ENCODE data around the gene ID2. TPM values are rescaled to one million over a fixed set of nuclear protein-coding genes. Genes with fewer than 3 reads are reported as not detected.
A peak's percentile ranks its signal among the peaks of the same experiment; 100 is the strongest.

The ID2 gene
- total and polyA plus RNA-seq, 4 donors, result 149 to 488 (median 245) TPM

- TF ChIP-seq EGR1 (IDR thresholded peaks at IDR 0.05; ENCODE audit: low read depth in 2 of 2), result peak in 1 of 2 donors; percentile 57
- no peak for TF ChIP-seq ATF3 (IDR thresholded peaks at IDR 0.05)
- TF ChIP-seq GABPA (IDR thresholded peaks at IDR 0.05 in 1 of 2, conservative IDR thresholded peaks at IDR 0.05 in 1 of 2), result no peak
- TF ChIP-seq FOXA2 (IDR thresholded peaks at IDR 0.05), result peak; percentile 23
- peak; percentile 64 to 78 for TF ChIP-seq RAD21 (IDR thresholded peaks at IDR 0.05)
- peak; percentile 74 for TF ChIP-seq TAF1 (conservative IDR thresholded peaks at IDR 0.05)
- peak; percentile 74 to 82 for TF ChIP-seq RXRA (IDR thresholded peaks at IDR 0.05)
- TF ChIP-seq FOXA1 (IDR thresholded peaks at IDR 0.05), result peak; percentile 64
- no peak for TF ChIP-seq HNF4G (IDR thresholded peaks at IDR 0.05)
- peak; percentile 88 for TF ChIP-seq YY1 (IDR thresholded peaks at IDR 0.05)
- TF ChIP-seq ZBTB33 (IDR thresholded peaks at IDR 0.05), result no peak
- TF ChIP-seq MAX (IDR thresholded peaks at IDR 0.05), result peak; percentile 89
- peak; percentile 86 for TF ChIP-seq SP1 (IDR thresholded peaks at IDR 0.05)
- no peak for TF ChIP-seq CTCF (IDR thresholded peaks at IDR 0.05; ENCODE audit: low read depth, low read length, missing input control)
- TF ChIP-seq HNF4A (conservative IDR thresholded peaks at IDR 0.05), result peak; percentile 75 to 84
- TF ChIP-seq NR2F2 (IDR thresholded peaks at IDR 0.05), result no peak
- peak; percentile 39 to 47 for TF ChIP-seq JUND (IDR thresholded peaks at IDR 0.05)
- TF ChIP-seq REST (IDR thresholded peaks at IDR 0.05), result peak; percentile 68
- Histone ChIP-seq H3K4me3 (ENCODE audit: low read depth in 1 of 3, low read length in 3 of 3) (peak overlapping the region; percentile 8 to 89 (median 45)), H3K36me3 (ENCODE audit: control insufficient read depth in 4 of 4, insufficient read depth in 3 of 4, low read depth in 1 of 4, low read length in 3 of 4) (no peaks in the 10 kb centered on the region), H3K27ac (ENCODE audit: low read depth in 1 of 2, low read length in 2 of 2) (peak overlapping the region; percentile 100), H3K27me3 (ENCODE audit: control insufficient read depth in 4 of 4, insufficient read depth in 4 of 4, low read length in 3 of 4) (no peaks in the 10 kb centered on the region), H3K9ac (ENCODE audit: low read depth in 1 of 2, low read length in 2 of 2) (peak overlapping the region; percentile 85 to 93), H3K4me1 (ENCODE audit: control insufficient read depth in 4 of 4, insufficient read depth in 4 of 4, low read length in 3 of 4) (peaks cover 0 to 32% (median 9%) of the 10 kb centered on the region in 4 donors), H3K9me3 (ENCODE audit: control insufficient read depth in 4 of 4, low read length in 3 of 4) (peaks cover 0 to 3% (median 0%) of the 10 kb centered on the region in 4 donors)
- peak; percentile 64 for DNase-seq (ENCODE audit: low spot score)
- WGBS, result 22% methylated on average over 51 of the region's 51 CpGs
These were observed 5.5 kb upstream of the ID2 start for GRCh38 chr2:8676191-8676920.
